Parathyroid adenoma (tissue), 2 donors: ENCODE results near the gene ID1.

Source experiments
- H2AFZ ChIP-seq: fragments of 300-600 bp; sonication (generic); one replicate; pipeline ENCODE4 v1.7.0; 2017; ENCODE audit warnings: antibody characterized with exemption, mild to moderate bottlenecking
- H3K27ac ChIP-seq: fragments of 300-600 bp; sonication (generic); one replicate; pipeline ENCODE4 v1.7.0; 2017
- H3K27me3 ChIP-seq: fragments of 300-600 bp; sonication (generic); one replicate; pipeline ENCODE4 v1.7.0; 2017; ENCODE audit warnings: low read length; ENCODE audit not compliant: control insufficient read depth, insufficient read depth
- H3K36me3 ChIP-seq: fragments of 300-600 bp; sonication (generic); one replicate; pipeline ENCODE4 v1.7.0; 2017; ENCODE audit warnings: low read length; ENCODE audit not compliant: control insufficient read depth, insufficient read depth
- H3K4me1 ChIP-seq: fragments of 300-600 bp; sonication (generic); one replicate; pipeline ENCODE4 v1.7.0; 2017; ENCODE audit warnings: control low read depth
- H3K4me2 ChIP-seq: fragments of 300-600 bp; sonication (generic); one replicate; pipeline ENCODE4 v1.7.0; 2017; ENCODE audit warnings: low read length
- H3K4me3 ChIP-seq: fragments of 300-600 bp; sonication (generic); one replicate; pipeline ENCODE4 v1.7.0; 2017; ENCODE audit warnings: low read depth, low read length
- H3K79me2 ChIP-seq: fragments of 300-600 bp; sonication (generic); one replicate; pipeline ENCODE4 v1.7.0; 2017; ENCODE audit warnings: control low read depth
- H3K9ac ChIP-seq: fragments of 300-600 bp; sonication (generic); one replicate; pipeline ENCODE4 v1.7.0; 2017; ENCODE audit warnings: mild to moderate bottlenecking
- H3K9me3 ChIP-seq: fragments of 300-600 bp; sonication (generic); one replicate; pipeline ENCODE4 v1.7.0; 2017; ENCODE audit warnings: low read length; ENCODE audit not compliant: control insufficient read depth
- TF ChIP-seq, protein P1 (sequence below): fragments of 300-600 bp; sonication (generic); IDR thresholded peaks from one replicate; pipeline ENCODE4 v1.7.0; 2017; ENCODE audit warnings: antibody characterized with exemption, mild to moderate bottlenecking
- donor health status: primary hyperparathyroidism.

ID1 gene

DNA sequence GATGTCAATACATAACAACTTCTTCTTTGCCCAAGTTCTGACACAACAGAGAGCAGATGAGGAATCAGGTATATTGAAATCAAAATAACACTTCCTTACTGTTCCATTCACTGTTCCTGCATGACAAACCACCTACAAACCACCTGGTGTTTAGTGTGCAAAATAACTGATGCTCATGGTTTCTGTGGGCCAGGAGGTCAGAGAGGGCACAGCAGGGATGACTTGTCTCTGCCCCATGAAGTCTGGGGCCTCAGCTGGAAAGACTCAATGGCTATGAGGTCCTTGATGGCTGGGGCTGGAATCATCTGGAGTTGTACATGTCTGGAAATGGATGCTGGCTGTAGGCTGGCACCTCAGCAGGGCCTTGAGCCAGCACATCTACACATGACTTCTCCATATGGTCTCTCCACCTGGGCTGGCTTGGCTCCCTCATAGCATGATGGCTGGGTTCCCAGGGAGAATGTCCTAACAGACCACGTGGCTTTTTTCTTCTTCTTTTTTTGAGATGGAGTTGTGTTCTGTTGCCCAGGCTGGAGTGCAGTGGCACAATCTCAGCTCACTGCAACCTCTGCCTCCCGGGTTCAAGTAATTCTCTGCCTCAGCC lies 25.2 kb downstream of the ID1 start:
- TF ChIP-seq, protein P1, sequence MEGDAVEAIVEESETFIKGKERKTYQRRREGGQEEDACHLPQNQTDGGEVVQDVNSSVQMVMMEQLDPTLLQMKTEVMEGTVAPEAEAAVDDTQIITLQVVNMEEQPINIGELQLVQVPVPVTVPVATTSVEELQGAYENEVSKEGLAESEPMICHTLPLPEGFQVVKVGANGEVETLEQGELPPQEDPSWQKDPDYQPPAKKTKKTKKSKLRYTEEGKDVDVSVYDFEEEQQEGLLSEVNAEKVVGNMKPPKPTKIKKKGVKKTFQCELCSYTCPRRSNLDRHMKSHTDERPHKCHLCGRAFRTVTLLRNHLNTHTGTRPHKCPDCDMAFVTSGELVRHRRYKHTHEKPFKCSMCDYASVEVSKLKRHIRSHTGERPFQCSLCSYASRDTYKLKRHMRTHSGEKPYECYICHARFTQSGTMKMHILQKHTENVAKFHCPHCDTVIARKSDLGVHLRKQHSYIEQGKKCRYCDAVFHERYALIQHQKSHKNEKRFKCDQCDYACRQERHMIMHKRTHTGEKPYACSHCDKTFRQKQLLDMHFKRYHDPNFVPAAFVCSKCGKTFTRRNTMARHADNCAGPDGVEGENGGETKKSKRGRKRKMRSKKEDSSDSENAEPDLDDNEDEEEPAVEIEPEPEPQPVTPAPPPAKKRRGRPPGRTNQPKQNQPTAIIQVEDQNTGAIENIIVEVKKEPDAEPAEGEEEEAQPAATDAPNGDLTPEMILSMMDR: no peak
- no peaks in the 10 kb centered on the region for H3K9me3 ChIP-seq
- H3K9ac ChIP-seq: no peak overlapping the region
- H3K79me2 ChIP-seq: no peaks in the 10 kb centered on the region
- H3K4me1 ChIP-seq: no peaks in the 10 kb centered on the region
- no peaks in the 10 kb centered on the region for H3K27me3 ChIP-seq
- no peaks in the 10 kb centered on the region for H3K36me3 ChIP-seq
- H3K4me3 ChIP-seq: no peak overlapping the region
- H2AFZ ChIP-seq: no peak overlapping the region
- H3K4me2 ChIP-seq: no peak overlapping the region
- H3K27ac ChIP-seq: no peak overlapping the region

DNA sequence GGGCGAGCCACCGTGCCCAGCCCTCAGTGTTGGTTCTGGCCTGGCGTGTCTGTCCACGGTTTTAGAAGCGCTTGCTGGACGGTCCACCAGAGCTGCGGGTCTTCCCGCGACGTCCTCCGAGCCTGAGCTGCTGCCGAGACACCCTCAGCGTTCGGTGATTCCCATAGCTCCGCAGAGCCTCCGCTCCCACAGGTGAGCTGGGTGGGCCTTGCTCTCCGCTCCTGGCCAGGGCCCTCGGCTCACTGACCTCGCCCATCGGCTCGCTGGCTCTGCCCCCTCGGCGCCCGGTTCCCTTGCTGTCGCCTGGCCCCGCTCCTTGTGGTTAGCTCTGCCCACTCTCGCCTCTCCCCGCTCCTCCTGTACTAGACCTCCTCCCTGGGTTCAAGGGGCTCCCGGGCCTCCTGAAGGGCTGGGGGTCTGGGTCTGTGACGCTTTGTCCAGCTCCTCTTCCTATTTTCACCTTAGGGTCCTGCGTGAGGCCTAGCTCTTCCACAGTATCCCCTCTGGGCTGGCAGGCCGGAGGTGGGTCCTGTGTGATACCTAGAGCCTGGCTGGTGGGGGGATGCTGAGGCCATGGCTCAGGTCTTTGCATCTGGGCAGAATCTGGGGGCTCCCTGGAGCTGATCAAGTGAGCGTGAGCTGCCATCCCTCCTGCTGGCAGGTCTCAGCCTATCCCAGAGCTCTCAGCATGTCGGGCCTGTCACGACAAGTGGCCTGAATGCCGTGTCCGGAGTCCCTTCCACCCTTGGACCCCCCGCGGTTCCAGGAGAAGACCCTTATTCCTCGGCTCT lies 27.7 kb downstream of the ID1 start:
- Histone ChIP-seq H3K79me2 (no peaks in the 10 kb centered on the region), H3K27me3 (no peaks in the 10 kb centered on the region), H3K4me1 (no peaks in the 10 kb centered on the region), H3K4me2 (no peak overlapping the region), H2AFZ (no peak overlapping the region), H3K9ac (no peak overlapping the region), H3K9me3 (no peaks in the 10 kb centered on the region), H3K4me3 (no peak overlapping the region), H3K36me3 (no peaks in the 10 kb centered on the region), H3K27ac (no peak overlapping the region)
- TF ChIP-seq, protein P1: no peak

DNA sequence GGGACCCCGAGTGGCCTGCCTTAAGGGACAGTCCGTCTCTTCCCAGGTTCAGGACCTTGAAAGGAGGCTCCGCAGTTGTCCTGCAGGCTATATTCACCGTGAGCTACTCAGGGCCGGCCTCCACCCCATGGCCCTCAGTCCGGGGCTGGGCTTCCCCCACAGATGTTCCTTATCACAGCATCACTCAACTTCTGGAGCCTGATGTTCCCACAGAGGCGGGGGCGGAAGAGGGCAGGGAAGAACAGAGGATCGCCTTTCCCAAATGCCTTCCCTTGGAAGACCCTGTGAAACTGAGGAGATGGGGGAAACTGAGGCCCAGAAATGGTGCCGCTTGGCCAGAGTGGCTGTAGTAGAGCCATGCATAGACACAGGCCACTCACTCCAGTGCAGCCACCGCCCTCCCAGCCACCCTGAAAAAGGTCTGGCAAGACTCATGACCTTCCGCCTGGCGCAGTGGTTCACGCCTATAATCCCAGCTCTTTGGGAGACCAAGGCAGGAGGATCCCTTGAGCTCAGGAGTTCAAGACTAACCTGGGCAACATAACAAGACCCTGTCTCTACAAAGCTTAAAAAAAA lies 28.3 kb downstream of the ID1 start:
- H3K9ac ChIP-seq: no peak overlapping the region
- no peak overlapping the region for H3K27ac ChIP-seq
- H3K27me3 ChIP-seq: no peaks in the 10 kb centered on the region
- H2AFZ ChIP-seq: no peak overlapping the region
- H3K9me3 ChIP-seq: no peaks in the 10 kb centered on the region
- no peak overlapping the region for H3K4me2 ChIP-seq
- no peak overlapping the region for H3K4me3 ChIP-seq
- H3K79me2 ChIP-seq: no peaks in the 10 kb centered on the region
- TF ChIP-seq, protein P1: no peak
- H3K4me1 ChIP-seq: no peaks in the 10 kb centered on the region
- H3K36me3 ChIP-seq: no peaks in the 10 kb centered on the region

DNA sequence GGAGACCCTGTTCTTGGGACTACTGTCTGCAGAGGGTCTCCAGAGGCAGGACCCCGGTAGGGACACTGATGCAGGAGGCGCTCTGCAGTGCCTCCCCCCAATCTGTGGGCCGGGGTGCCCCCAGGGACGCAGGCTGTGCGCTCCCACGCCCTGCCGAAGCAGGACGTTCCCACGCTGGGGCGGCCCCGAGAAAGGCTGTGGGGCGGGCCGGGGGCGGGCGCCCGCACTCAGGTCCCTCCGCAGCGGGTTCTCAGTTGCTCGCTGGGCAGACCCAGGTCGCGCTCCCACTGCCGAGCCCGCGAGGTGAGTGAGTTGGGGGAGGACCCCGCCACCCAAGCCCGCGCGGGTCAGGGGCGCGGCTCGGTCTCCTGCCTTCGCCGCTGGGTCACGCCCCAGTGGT lies 32.6 kb downstream of the ID1 start, which contains the start of gene COX4I2:
TSS of gene COX4I2 (plus strand) at position 253 of the 400 bp plus-strand sequence. CDS start 1,106 bp downstream, outside the sequence.
- no peaks in the 10 kb centered on the region for H3K27me3 ChIP-seq
- H3K79me2 ChIP-seq: no peaks in the 10 kb centered on the region
- no peak within 1 kb of the TSS for H3K4me3 ChIP-seq
- no peaks in the 10 kb centered on the region for H3K36me3 ChIP-seq
- TF ChIP-seq, protein P1: no peak
- H3K4me2 ChIP-seq: no peak within 1 kb of the TSS
- no peaks in the 10 kb centered on the region for H3K4me1 ChIP-seq
- H3K9ac ChIP-seq: no peak within 1 kb of the TSS
- peak within 1 kb of the TSS; percentile 15 for H3K27ac ChIP-seq
- H3K9me3 ChIP-seq: no peaks in the 10 kb centered on the region
- H2AFZ ChIP-seq: peak within 1 kb of the TSS; percentile 46
